Measurements from ENCODE around the gene DPH5.

The DPH5 gene

DNA sequence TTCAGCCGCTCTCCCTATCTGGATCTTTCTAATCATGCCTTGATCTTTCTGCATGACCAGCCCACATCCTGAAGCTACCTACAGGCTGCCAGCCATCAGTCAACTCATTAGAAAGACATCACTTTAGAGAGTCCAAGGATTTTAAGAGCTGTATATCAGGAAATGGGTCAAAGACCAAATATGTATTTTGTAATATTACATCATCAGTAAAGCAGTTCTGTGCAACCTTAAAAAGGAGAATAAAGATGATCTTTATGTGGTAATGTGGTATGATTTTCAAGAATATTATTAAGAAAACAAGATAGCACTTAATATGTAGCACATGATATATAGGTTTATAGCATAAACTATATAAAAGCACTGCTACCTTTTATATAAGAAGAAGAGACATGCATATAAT lies 82.1 kb downstream of the DPH5 start:
- peak; percentile 27 for DNase-seq (ENCODE audit: low read depth)
- TF ChIP-seq, protein P1, sequence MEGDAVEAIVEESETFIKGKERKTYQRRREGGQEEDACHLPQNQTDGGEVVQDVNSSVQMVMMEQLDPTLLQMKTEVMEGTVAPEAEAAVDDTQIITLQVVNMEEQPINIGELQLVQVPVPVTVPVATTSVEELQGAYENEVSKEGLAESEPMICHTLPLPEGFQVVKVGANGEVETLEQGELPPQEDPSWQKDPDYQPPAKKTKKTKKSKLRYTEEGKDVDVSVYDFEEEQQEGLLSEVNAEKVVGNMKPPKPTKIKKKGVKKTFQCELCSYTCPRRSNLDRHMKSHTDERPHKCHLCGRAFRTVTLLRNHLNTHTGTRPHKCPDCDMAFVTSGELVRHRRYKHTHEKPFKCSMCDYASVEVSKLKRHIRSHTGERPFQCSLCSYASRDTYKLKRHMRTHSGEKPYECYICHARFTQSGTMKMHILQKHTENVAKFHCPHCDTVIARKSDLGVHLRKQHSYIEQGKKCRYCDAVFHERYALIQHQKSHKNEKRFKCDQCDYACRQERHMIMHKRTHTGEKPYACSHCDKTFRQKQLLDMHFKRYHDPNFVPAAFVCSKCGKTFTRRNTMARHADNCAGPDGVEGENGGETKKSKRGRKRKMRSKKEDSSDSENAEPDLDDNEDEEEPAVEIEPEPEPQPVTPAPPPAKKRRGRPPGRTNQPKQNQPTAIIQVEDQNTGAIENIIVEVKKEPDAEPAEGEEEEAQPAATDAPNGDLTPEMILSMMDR (conservative IDR thresholded peaks at IDR 0.05; ENCODE audit: low read depth, low read length) = no peak
- H3K4me3 ChIP-seq (ENCODE audit: low read depth, low read length) = no peak overlapping the region

DNA sequence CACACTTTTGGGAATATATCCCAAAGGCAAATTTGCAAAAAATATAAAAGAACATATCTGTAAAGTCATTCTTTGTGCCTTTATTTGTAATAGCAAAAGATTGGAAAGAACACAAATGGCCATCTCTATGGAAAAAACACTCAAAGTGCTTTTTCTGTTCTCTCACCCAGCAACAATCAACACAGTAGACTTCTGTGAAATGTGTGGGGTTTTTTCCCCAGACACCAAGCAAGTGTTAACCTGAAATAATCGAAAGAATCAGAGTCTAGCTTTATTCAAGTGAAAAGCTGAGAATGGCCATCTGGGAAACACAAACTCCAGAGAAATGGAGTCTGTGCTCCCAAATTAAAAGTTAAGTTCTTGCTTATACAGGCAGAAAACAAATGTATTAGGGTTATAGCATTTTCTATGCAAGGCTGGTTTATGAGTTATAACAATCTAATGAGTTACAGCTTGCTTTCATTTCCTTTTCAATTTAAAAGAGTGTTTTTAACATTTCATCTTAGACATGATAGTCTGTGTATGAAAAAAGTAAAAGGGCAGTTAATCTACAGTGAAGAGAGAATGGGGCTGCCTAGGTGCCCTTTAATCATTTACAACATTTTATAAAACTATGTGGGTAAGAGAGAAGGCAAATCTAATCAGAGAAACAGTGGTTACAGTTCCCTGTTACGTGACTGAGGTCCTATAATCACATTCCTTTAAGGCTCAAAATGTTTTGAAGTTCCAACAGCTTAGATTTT lies 83.1 kb downstream of the DPH5 start:
- no peak for DNase-seq (ENCODE audit: low read depth)
- TF ChIP-seq, protein P1 (conservative IDR thresholded peaks at IDR 0.05; ENCODE audit: low read depth, low read length) = no peak
- H3K4me3 ChIP-seq (ENCODE audit: low read depth, low read length) = no peak overlapping the region

- no peak for DNase-seq (ENCODE audit: low read depth)
- H3K4me3 ChIP-seq (ENCODE audit: low read depth, low read length) = no peak overlapping the region
- TF ChIP-seq, protein P1 (conservative IDR thresholded peaks at IDR 0.05; ENCODE audit: low read depth, low read length) = no peak
Observed at GRCh38 chr1:100941580-100942216, 83.9 kb downstream of the DPH5 start.

DNA sequence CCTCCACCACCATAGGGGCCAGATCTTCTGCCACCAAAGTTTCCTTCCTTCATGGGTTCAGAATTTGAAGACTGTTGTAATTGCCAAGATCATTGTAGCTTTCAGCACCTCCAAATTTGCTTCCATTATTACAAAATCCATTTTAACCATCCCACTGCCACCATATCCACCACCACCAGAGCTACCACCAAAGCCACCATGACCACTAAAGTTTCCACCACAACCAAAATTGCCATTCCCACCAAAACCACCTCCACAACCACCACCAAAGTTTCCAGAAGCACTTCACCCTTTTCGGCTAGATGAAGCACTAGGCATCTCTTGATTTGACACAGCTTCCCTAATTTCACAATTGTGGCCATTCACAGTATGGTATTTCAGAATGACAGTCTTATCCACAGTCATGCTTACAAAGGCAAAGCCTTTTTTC lies 84.5 kb downstream of the DPH5 start:
- TF ChIP-seq, protein P1 (conservative IDR thresholded peaks at IDR 0.05; ENCODE audit: low read depth, low read length) = no peak
- no peak for DNase-seq (ENCODE audit: low read depth)

More for the DNA sequence above, 84.5 kb downstream of the DPH5 start:
- no peak overlapping the region for H3K4me3 ChIP-seq (ENCODE audit: low read depth, low read length)
